ENCODE data around the gene RIMS4. TPM values are rescaled to one million over a fixed set of nuclear protein-coding genes. Genes with fewer than 3 reads are reported as not detected.

The RIMS4 gene
- total and polyA plus RNA-seq, 2 of the 8 experiments (the other 6 are each of a cell fraction or from before 2014, with no cell fraction given): 13.3 to 44.2 TPM

DNA sequence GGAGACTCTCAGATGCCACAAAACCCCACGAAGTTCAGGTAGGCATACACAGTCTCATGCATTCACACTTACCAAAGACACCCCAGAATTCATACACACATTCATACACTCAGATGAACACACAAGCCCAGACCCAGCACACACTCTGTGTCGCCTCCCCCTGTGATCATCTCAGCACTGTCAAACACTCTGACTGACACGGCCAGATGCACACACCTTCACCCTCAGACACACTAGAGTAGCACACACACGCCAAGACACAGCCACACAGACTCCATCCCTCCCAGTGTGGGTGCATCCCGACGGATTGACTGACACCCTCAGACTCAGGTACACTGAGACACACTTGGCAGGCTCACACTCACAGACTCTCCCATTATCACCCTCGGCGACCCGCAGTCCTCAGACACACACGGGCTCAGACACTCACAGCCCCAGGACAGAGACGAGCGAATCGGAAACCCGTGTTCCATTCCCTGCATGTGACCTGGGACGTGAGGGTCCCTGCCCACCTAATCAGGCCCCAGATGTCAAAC lies 872 bp upstream of the RIMS4 start:
- DNase-seq (ENCODE audit: low read depth in 1 of 2, low spot score in 2 of 2) (no peak), FAIRE-seq (no peak)
- Histone ChIP-seq H2BK15ac (ENCODE audit: low read length) (peak overlapping the region; percentile 98; the same call in 1 of the 2 replicates), H3K27ac (ENCODE audit: low read depth, low read length) (no peak overlapping the region), H2AK5ac (ENCODE audit: low read depth, low read length) (no peak overlapping the region), H3K56ac (replicated peaks; ENCODE audit: insufficient read length, low read depth, low read length) (no peak overlapping the region), H2BK5ac (ENCODE audit: low read depth, low read length) (no peak overlapping the region), H4K8ac (ENCODE audit: extremely low read depth, insufficient read depth, low read length) (peak overlapping the region; percentile 83), H3K4me1 (replicated peaks in 1 of 4; ENCODE audit: control insufficient read depth in 3 of 4, insufficient read depth in 4 of 4, low read length in 3 of 4) (peaks cover 2 to 12% (median 4%) of the 10 kb centered on the region in 4 experiments; a peak in 6 of 7 replicates), H3K36me3 (ENCODE audit: control insufficient read depth in 2 of 4, insufficient read depth in 4 of 4, low read length in 3 of 4) (no peaks in the 10 kb centered on the region), H3K14ac (ENCODE audit: insufficient read length) (no peak overlapping the region), H4K5ac (ENCODE audit: insufficient read length, low read depth, low read length) (no peak overlapping the region), H3K23ac (ENCODE audit: insufficient read length) (no peak overlapping the region), H2AFZ (ENCODE audit: low read length) (peak overlapping the region; percentile 18; the same call in 1 of the 2 replicates), H2BK120ac (replicated peaks; ENCODE audit: low read depth, low read length) (no peak overlapping the region), H3K23me2 (ENCODE audit: low read depth, low read length) (peaks cover 8% of the 10 kb centered on the region; the same call in 1 of the 2 replicates), H3K9me3 (ENCODE audit: insufficient read depth in 2 of 2, low read depth in 1 of 2, low read length in 1 of 2) (no peaks in the 10 kb centered on the region), H4K20me1 (replicated peaks in 1 of 2; ENCODE audit: control insufficient read depth in 1 of 2, insufficient read depth in 2 of 2, low read length in 2 of 2) (peaks cover 5 to 10% of the 10 kb centered on the region in 2 experiments), H4K91ac (replicated peaks; ENCODE audit: insufficient read length, low read length) (peak overlapping the region; percentile 70), H2BK12ac (ENCODE audit: low read depth, low read length) (peak overlapping the region; percentile 30), H3K4ac (replicated peaks; ENCODE audit: insufficient read length, low read depth, low read length) (no peak overlapping the region), H3K79me2 (ENCODE audit: control insufficient read depth in 1 of 2, insufficient read depth in 2 of 2, low read length in 2 of 2) (peaks cover 0 to 23% of the 10 kb centered on the region in 2 experiments; a peak in 1 of 4 replicates), H3K4me3 (ENCODE audit: extremely low read depth in 1 of 4, insufficient read depth in 2 of 4, low read depth in 3 of 4, low read length in 4 of 4) (peak overlapping the region; percentile 35 to 64 (median 46); a peak in 4 of 8 replicates), H2BK20ac (ENCODE audit: low read length) (no peak overlapping the region), H3K4me2 (ENCODE audit: insufficient read depth in 1 of 2, low read depth in 2 of 2, low read length in 2 of 2) (peak overlapping the region; percentile 76 to 81), H3K18ac (ENCODE audit: extremely low read depth, low read length) (no peak overlapping the region), H3K79me1 (ENCODE audit: low read depth, low read length) (no peaks in the 10 kb centered on the region), H3K9ac (replicated peaks in 1 of 4; ENCODE audit: extremely low read depth in 1 of 4, low read depth in 3 of 4, low read length in 3 of 4) (no peak overlapping the region), H3K27me3 (replicated peaks in 1 of 4; ENCODE audit: control insufficient read depth in 3 of 4, extremely low read depth in 1 of 4, insufficient read depth in 3 of 4, low read length in 3 of 4) (peaks cover 6 to 34% (median 25%) of the 10 kb centered on the region in 4 experiments)
- ChIA-PET CTCF (ENCODE audit: partially characterized antibody) (interaction anchor here (0.6 to 1.4 kb wide), 3 partner anchors 21 to 807 kb away, joined by 3 read pairs; no protein-coding TSS in a partner anchor), POLR2A (ENCODE audit: partially characterized antibody) (interaction anchor here (1.0 to 1.1 kb wide), 2 partner anchors 11 to 24 kb away, joined by 3 read pairs; no protein-coding TSS in a partner anchor)
- 91% methylated on average over 15 of the region's 15 CpGs; no CpG with 5 or more reads in 1 of the 2 experiments for WGBS, 2 experiments (ENCODE audit: extremely low coverage in 1 of 2, insufficient coverage in 1 of 2, insufficient read length in 1 of 2, insufficient replicate concordance in 2 of 2, low coverage in 1 of 2, low lambda C conversion rate in 2 of 2, missing lambda C conversion rate in 1 of 2)
- TF ChIP-seq USF2 (IDR thresholded peaks at IDR 0.05; ENCODE audit: low read length) (no peak), SIN3A (conservative IDR thresholded peaks at IDR 0.05 in 1 of 2, IDR thresholded peaks at IDR 0.05 in 1 of 2; ENCODE audit: low read depth in 1 of 2, low read length in 2 of 2) (no peak), CHD2 (IDR thresholded peaks at IDR 0.05; ENCODE audit: low read length) (no peak), CREB1 (IDR thresholded peaks at IDR 0.05) (no peak), SUZ12 (IDR thresholded peaks at IDR 0.05; ENCODE audit: low read length) (no peak), RFX5 (IDR thresholded peaks at IDR 0.05; ENCODE audit: borderline replicate concordance, low read depth, low read length) (no peak), MAFK (IDR thresholded peaks at IDR 0.05; ENCODE audit: low read depth, low read length) (no peak), BCL11A (IDR thresholded peaks at IDR 0.05; ENCODE audit: low read depth in 2 of 2, low read length in 2 of 2) (no peak), BACH1 (IDR thresholded peaks at IDR 0.05; ENCODE audit: low read length) (no peak), KDM1A (IDR thresholded peaks at IDR 0.05; ENCODE audit: borderline replicate concordance, low read length) (no peak), NANOG (IDR thresholded peaks at IDR 0.05; ENCODE audit: insufficient read depth, low read depth, low read length, poor library complexity, severe bottlenecking) (no peak), SP2 (IDR thresholded peaks at IDR 0.05; ENCODE audit: low read length) (no peak)

Data from H1 (cell line).